Activated CD8-positive, alpha-beta memory T cell treated with anti-CD3 and anti-CD28 coated beads for 48 hours (primary cell): ENCODE data around the gene KRTAP10-7.
"Not testable (repeated sequence)": the region's sequence is repeated elsewhere in the genome, so short reads cannot be mapped to it uniquely, and the experiment has no call there.

ENCODE experiments used
- DNase-seq, 3 experiments: peaks; one replicate each; pipeline ENCODE4 v3.0.0-alpha.2; 2020; ENCODE audit warnings: low read depth in 2 of 3, low spot score in 2 of 3

KRTAP10-7 gene

DNA sequence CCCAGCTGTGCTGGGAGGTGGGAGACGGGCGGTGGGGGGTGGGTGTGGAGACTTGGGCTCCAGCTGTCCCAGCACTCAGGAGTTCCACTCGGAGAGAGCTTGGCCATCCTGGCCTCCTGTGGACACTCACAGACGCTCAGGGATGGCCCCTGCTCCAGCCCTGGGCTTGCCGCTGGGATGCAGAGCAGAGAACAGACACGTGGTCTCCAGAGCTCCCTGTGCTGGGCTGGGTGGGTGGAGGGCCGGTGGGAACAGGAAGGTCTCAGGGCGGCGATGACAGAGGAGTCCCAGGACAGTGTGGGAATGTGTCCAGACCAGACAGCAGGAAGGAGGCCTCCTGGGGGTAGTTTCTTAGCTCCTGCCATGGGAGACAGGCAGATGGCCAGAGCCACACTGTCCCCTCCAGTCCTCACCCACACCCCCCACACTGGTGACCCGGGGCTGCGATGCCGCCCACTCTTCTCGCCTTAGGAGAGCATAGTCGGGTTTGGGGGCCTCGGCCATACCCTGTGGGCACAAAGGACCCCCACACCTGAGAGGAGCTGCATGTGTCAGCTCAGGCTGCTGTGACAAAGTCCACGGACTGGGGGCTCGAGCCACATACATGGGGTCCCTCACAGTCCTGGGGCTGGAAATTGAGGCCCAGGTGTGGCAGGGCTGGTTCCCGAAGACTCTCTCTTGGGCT is 28.5 kb downstream of the KRTAP10-7 start:
- DNase-seq: no peak

- DNase-seq: no peak
Measured at GRCh38 chr21:44630440-44630839, 30.0 kb downstream of the KRTAP10-7 start.

- DNase-seq: no peak
Measured at GRCh38 chr21:44632067-44632466, 31.7 kb downstream of the KRTAP10-7 start.

GRCh38 chr21:44636209-44637017 is 36.0 kb downstream of the KRTAP10-7 start:
- DNase-seq: no peak

DNA sequence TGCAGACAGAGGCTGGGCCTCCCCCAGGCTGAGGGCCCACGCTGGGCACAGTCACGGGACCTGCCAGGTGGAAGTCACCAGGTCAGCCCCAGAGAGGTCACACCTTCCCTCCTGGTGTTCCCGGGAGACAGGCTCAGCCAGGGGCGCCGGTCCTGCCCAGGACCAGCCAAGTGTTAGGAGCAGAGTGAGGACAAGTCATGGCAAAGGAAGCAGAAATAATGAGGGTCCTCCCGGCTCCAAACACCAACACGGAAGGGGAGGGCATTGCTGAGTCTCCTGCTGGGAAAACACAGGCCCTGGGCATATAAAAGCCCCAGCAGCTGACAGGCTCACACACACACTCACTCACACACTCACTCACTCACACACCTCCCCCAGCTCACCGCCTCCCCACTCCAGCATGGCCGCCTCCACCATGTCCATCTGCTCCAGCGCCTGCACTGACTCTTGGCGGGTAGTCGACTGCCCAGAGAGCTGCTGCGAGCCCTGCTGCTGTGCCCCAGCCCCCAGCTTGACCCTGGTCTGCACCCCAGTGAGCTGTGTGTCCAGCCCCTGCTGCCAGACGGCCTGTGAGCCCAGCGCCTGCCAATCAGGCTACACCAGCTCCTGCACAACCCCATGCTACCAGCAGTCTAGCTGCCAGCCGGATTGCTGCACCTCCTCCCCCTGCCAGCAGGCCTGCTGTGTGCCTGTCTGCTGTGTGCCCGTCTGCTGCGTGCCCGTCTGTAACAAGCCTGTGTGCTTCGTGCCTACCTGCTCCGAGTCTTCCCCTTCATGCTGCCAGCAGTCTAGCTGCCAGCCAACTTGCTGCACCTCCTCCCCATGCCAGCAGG is 36.8 kb downstream of the KRTAP10-7 start, which contains the start of gene KRTAP10-10:
Gene KRTAP10-10 (plus strand): TSS at position 339 of the 833 bp plus-strand sequence. CDS start 62 bp downstream, at position 401.
- DNase-seq: no peak

GRCh38 chr21:44637851-44638348 is 37.5 kb downstream of the KRTAP10-7 start:
- not testable (repeated sequence) for DNase-seq

DNA sequence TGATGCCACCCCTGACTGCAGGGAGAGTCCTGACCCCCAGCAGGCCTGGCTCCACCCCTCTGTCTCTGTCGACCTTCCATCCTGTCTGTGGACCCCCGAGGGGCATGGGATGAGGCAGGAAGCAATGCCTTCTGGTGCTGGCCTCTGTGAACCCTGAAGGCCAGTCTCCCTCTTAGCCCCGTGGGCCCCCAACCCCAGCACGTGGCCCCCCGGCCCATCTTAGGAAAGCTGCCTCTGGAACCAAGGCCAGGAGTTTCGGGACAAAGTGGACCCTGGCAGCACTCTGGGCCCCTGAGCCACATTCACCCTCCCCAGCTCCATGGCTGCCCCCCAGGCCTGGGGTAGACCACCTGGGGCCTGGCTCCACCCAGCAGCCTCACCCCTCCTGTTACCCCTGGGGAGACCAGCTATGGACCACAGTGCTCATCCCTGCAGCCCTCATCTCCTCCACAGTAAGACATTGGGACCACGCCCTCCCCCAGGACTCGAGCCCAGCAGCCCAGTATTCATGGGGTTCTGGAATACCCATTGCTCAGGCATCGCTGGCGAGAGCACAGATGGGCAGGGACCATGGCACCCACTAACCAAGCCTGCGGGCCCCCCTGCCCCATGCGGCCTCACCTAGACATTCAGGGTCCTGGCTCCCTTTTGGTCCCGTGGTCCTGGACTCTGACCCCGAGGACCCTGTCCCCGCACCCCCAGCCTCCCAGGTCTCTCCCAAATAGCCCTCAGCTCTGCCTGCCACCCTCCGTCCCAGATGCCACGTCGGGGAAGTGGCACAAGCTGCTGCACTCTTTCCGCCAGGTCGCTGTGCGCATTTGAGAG is 38.3 kb downstream of the KRTAP10-7 start:
- DNase-seq: not testable (repeated sequence)

DNA sequence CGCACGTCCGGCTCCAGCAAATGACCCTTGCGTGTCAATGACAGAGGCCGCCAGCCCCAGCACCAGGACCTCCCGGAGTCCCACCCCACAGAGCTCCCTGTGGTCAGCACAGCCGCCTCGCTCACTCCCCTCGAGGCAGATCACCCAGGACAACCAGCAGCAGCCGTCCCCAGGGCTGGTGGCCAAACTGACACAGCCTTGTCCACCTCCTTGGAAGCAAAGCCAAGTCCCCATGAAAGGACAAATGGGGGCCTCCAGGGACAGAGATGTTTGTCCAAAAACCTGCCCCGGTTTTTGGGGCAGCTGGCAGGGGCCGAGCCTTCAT is 38.9 kb downstream of the KRTAP10-7 start:
- DNase-seq: no peak

- no peak for DNase-seq
Measured at GRCh38 chr21:44640761-44641160, 40.4 kb downstream of the KRTAP10-7 start.

- DNase-seq: no peak
Measured at GRCh38 chr21:44643741-44644310, 43.4 kb downstream of the KRTAP10-7 start.

- DNase-seq: no peak
Measured at GRCh38 chr21:44644878-44645277, 44.5 kb downstream of the KRTAP10-7 start.

DNA sequence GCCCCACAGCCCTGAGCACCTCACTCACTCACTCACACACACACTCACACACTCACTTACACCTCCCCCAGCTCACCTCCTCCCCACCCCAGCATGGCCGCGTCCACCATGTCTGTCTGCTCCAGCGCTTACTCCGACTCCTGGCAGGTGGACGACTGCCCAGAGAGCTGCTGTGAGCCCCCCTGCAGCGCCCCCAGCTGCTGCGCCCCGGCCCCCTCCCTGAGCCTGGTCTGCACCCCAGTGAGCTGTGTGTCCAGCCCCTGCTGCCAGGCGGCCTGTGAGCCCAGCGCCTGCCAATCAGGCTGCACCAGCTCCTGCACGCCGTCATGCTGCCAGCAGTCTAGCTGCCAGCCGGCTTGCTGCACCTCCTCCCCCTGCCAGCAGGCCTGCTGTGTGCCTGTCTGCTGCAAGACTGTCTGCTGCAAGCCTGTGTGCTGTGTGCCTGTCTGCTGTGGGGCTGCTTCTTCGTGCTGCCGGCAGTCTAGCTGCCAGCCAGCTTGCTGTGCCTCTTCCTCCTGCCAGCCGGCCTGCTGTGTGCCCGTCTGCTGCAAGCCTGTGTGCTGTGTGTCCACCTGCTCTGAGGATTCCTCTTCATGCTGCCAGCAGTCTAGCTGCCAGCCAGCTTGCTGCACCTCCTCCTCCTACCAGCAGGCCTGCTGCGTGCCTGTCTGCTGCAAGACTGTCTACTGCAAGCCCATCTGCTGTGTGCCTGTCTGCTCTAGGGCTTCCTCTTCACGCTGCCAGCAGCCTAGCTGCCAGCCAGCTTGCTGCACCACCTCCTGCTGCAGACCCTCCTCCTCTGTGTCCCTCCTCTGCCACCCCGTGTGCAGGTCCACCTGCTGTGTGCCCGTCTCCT is 46.2 kb downstream of the KRTAP10-7 start, which contains the start of gene KRTAP10-11:
Gene KRTAP10-11 (plus strand): TSS at position 49 of the 856 bp plus-strand sequence. CDS start 45 bp downstream, at position 94.
- DNase-seq: not testable (repeated sequence)

GRCh38 chr21:44647222-44647552 is 46.8 kb downstream of the KRTAP10-7 start:
- no peak for DNase-seq

DNA sequence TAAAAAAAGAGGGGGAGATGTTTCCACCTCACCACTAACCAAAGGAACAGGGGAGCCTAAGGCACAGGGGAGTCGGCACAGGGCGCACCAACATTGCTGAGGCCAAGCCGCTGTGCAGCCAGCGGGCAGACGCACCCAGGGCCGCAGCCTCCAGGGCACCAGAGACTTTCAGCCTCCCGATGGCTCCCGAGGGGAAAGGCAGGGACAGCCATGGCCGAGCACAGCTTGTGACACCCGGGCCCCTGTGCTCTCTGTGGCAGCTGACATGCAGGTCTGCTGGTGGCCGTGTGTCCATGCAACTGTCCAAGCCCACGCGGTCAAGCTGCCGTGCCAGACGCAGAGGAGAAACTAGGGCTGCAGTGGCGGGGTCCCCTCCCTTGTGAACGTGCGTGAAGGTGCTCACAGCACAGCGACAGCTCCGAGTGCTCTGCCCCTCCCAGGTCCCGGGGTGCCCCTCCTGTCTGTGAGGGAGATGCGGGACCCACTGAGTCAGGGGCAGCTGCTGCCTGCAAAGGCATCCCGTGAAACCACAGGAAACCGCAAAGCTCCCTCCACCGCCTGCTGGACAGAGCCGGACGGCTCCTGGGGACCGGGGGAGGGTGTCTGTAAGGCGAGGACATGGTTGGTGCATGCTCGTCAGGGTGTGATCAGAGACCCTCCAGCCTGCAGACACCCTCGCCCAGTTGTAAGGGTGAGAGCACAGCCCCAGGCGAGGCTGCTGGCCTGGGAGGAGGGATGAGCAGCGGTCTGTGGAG is 48.3 kb downstream of the KRTAP10-7 start:
- DNase-seq: no peak

- DNase-seq: no peak
Measured at GRCh38 chr21:44649521-44650100, 49.2 kb downstream of the KRTAP10-7 start.

GRCh38 chr21:44650265-44650972 is 50.0 kb downstream of the KRTAP10-7 start:
- no peak for DNase-seq

- no peak for DNase-seq
Measured at GRCh38 chr21:44650973-44651675, 50.7 kb downstream of the KRTAP10-7 start.
